GM21526 (cell line): Measurements from ENCODE around the gene CPA3.

ENCODE experiments used
- ATAC-seq: cut with Tn5 transposase; IDR thresholded peaks from one replicate; pipeline ENCODE4 v1.9.1; 2021; ENCODE audit warnings: moderate library complexity; ENCODE audit not compliant: unreplicated experiment, low FRiP score

CPA3 gene

GRCh38 chr3:148865049-148865448 lies at the start of gene CPA3:
Gene CPA3 (plus strand): TSS chr3:148865296. CDS start chr3:148865308, 12 bp downstream.
- ATAC-seq = no peak

GRCh38 chr3:148815316-148816110 lies 49.6 kb upstream of the CPA3 start:
- no peak for ATAC-seq

GRCh38 chr3:148816427-148816826 lies 48.7 kb upstream of the CPA3 start:
- no peak for ATAC-seq

- no peak for ATAC-seq
These were observed 48.0 kb upstream of the CPA3 start for GRCh38 chr3:148816981-148817525.

- ATAC-seq = no peak
These were observed 44.5 kb upstream of the CPA3 start for GRCh38 chr3:148820361-148821245.

GRCh38 chr3:148823026-148823425 lies 42.1 kb upstream of the CPA3 start:
- no peak for ATAC-seq

- ATAC-seq = no peak
These were observed 39.6 kb upstream of the CPA3 start for GRCh38 chr3:148825476-148825875.

- no peak for ATAC-seq
These were observed 37.5 kb upstream of the CPA3 start, which contains the start of gene CPB1 for GRCh38 chr3:148827585-148827984. Gene CPB1 (plus strand): TSS chr3:148827811. CDS start chr3:148827824, 13 bp downstream.

GRCh38 chr3:148828136-148828690 lies 36.9 kb upstream of the CPA3 start:
- ATAC-seq = no peak

GRCh38 chr3:148829926-148830325 lies 35.2 kb upstream of the CPA3 start:
- no peak for ATAC-seq

- ATAC-seq = no peak
These were observed 31.9 kb upstream of the CPA3 start for GRCh38 chr3:148833223-148833622.

- ATAC-seq = peak; percentile 78
These were observed 25.3 kb upstream of the CPA3 start for GRCh38 chr3:148839805-148840204.

GRCh38 chr3:148840451-148840850 lies 24.6 kb upstream of the CPA3 start:
- ATAC-seq = no peak

GRCh38 chr3:148845756-148846395 lies 19.2 kb upstream of the CPA3 start:
- ATAC-seq = no peak

GRCh38 chr3:148847351-148847750 lies 17.7 kb upstream of the CPA3 start:
- no peak for ATAC-seq

- ATAC-seq = no peak
These were observed 16.7 kb upstream of the CPA3 start for GRCh38 chr3:148848410-148848809.

- no peak for ATAC-seq
These were observed 12.7 kb upstream of the CPA3 start for GRCh38 chr3:148852271-148852992.

GRCh38 chr3:148853076-148853475 lies 12.0 kb upstream of the CPA3 start:
- ATAC-seq = no peak

GRCh38 chr3:148854061-148854460 lies 11.0 kb upstream of the CPA3 start:
- ATAC-seq = no peak

- ATAC-seq = no peak
These were observed 8.7 kb upstream of the CPA3 start for GRCh38 chr3:148856384-148856783.
